GM19395 (cell line): ENCODE results near the gene OR6C2.
"Not testable (repeated sequence)": the region's sequence is repeated elsewhere in the genome, so short reads cannot be mapped to it uniquely, and the experiment has no call there.

ENCODE experiments used
- ATAC-seq: cut with Tn5 transposase; IDR thresholded peaks from one replicate; pipeline ENCODE4 v1.9.1; 2021; ENCODE audit warnings: mild to moderate bottlenecking, moderate library complexity; ENCODE audit not compliant: unreplicated experiment

Gene OR6C2

GRCh38 chr12:55443776-55444175 lies at the start of gene OR6C2:
TSS of gene OR6C2 (plus strand) at chr12:55444076. CDS start at chr12:55452214, 8,138 bp downstream.
- no peak for ATAC-seq

- no peak for ATAC-seq
Observed at GRCh38 chr12:55396326-55396725, 47.5 kb upstream of the OR6C2 start.

DNA sequence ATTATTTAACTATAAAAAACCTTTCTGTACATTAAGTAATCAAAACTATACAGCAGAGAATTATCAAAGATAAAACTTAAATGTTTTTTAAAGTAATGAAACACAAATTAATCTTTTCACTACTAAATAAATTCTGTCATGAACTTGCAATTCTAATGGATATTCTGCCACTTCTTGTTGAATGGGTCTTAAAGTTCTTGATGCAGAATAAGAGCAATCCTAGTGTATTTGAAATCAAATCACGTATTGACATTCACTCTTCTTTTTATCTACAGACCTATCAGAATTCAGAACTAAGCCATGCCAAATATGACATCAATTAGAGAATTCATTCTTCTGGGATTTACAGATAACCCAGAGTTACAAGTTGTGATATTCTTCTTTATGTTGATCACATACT lies 43.6 kb upstream of the OR6C2 start, which contains the start of gene OR6C65:
Gene OR6C65, plus strand, starts transcription at position 301 of the 400 bp plus-strand sequence. Its CDS starts 0 bp downstream, at position 301.
- ATAC-seq, result no peak

- ATAC-seq, result no peak
Observed at GRCh38 chr12:55407866-55408265, 36.0 kb upstream of the OR6C2 start.

- ATAC-seq, result not testable (repeated sequence)
Observed at GRCh38 chr12:55409133-55409532, 34.7 kb upstream of the OR6C2 start.

- ATAC-seq, result not testable (repeated sequence)
Observed at GRCh38 chr12:55412138-55412537, 31.7 kb upstream of the OR6C2 start.

- not testable (repeated sequence) for ATAC-seq
Observed at GRCh38 chr12:55413498-55414388, 30.1 kb upstream of the OR6C2 start.

- not testable (repeated sequence) for ATAC-seq
Observed at GRCh38 chr12:55414396-55414823, 29.5 kb upstream of the OR6C2 start.

DNA sequence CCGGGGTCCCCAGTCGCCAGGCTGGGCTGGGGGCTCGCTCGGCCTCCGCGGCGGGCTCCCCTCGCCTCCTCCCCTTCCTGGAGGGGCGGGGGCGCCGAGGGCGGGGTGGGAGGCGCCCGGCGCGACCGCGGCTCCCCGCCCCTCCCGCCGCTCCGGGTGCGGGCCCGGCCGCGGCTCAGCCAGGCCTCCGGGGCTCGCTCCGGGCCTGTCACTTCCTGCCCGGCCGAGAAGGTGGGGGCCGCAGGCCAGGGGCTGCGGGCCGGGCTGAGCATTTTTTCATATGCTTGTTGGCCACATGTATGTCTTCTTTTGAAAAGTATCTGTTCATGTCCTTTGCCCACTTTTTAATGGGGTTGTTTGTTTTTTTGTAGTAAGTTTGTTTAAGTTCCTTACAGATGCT lies 29.0 kb upstream of the OR6C2 start:
- ATAC-seq, result not testable (repeated sequence)

DNA sequence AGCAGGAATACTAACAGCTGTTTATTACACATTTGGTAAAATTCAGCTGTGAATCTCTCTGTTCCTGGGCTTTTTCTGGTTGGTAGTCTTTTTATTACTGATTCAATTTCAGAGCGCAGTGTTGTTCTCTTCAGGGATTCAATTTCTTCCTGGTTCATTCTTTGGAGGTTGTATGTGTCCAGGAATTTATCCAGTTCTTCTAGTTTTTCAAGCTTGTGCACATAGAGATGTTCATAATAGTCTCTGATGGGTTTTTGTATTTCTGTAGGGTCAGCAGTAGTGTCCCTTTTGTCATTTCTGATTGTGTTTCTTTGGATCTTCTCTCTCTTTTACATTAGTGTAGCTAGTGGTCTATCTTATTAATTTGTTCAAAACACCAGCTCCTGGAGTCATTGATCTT lies 26.9 kb upstream of the OR6C2 start:
- ATAC-seq, result no peak

- no peak for ATAC-seq
Observed at GRCh38 chr12:55420307-55420962, 23.4 kb upstream of the OR6C2 start.

DNA sequence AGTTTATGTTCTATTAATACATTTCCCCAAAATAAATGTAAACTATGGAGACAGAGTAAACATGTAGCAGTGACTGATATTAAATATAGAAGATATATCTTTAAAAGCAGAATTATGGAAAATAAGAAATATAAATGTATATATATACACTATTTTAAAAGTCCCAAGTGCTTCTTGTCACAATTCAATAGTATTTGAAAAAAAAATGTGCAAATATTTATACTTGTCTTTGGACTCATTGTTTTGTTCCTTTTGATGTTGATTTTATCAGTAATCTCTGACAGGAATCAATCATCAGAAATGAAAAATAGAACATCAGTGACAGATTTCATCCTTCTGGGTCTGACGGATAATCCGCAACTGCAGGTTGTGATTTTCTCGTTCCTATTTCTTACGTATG lies 17.9 kb upstream of the OR6C2 start, which contains the start of gene OR6C76:
Gene OR6C76, plus strand, starts transcription at position 301 of the 400 bp plus-strand sequence. Its CDS starts 0 bp downstream, at position 301.
- ATAC-seq, result no peak

DNA sequence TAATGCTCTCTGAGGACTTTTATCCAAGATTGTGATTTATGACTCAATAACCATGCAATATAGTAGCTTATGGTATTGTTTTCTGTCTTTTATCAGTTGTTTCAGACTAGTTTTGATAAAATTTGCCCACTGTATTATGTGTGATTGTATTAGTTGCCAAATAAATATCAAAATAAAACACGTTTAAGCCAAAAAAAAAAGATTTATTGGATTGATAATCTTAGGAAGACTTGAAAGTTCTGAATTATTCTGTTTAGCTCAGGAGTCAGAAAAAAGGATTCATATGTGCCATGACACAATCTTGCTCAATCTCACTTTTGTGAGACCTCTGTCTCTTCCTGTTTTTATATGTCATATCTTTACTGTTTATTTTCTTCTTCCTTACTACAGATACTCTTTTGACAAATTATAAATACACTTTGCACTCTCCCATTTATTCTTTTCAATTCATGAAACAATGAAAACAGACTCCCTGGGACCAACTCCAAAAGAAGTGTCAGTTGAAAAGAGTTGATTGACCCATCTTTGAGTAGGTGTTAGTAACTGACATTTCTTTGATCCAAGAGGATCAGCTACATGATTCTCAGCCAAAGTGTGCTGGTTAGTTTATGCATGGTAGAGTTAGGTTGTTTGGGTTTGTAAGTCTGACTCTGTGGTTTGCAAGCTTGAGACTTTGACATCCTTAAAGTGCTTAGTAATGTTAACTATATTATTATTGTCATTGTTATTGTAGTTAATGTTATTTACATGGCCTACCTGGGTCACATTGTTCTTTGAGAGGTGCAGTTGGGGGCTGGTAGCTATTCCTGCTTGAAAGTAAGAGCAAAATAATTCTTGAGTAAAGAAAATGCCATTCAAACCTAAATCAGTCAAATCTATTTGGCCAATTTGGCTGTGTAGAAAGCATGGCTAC lies 15.3 kb upstream of the OR6C2 start:
- no peak for ATAC-seq

DNA sequence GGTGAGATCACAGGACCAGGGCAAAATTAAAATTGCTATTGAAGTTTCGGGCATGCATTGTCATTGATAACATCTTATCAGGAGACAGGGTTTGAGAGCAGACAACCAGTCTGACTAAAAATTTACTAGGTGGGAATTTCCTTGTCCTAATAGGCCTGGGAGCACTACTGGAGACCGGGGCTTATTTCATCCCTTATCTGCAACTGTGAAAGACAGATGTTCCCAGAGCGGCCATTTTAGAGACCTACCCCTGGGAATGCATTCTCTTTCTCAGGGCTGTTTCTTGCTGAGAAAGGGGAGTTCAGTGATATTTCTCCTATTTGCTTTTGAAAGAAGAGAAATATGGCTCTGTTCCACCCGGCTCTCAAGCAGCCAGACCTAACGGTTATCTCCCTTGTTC lies 2.6 kb upstream of the OR6C2 start:
- not testable (repeated sequence) for ATAC-seq

- no peak for ATAC-seq
Observed at GRCh38 chr12:55445357-55445756, 1.5 kb downstream of the OR6C2 start.

DNA sequence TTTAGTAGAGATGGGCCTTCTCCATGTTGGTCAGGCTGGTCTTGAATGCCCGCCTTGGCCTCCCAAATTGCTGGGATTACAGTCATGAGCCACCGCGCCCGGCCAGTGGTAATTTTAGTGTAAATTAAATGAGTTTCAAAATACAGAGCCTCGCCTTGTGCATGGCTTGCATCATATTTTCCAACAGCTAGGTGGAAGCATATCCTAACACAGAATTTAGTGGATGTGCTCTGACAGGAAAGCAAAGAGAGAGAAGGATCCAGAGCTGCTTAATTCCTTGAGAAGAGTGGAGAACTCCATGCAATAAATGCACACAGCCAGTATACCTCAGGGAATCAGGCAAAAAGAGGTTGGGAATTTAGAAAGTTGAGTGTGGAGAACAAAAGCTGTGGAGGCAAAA lies 2.5 kb downstream of the OR6C2 start:
- ATAC-seq, result no peak

DNA sequence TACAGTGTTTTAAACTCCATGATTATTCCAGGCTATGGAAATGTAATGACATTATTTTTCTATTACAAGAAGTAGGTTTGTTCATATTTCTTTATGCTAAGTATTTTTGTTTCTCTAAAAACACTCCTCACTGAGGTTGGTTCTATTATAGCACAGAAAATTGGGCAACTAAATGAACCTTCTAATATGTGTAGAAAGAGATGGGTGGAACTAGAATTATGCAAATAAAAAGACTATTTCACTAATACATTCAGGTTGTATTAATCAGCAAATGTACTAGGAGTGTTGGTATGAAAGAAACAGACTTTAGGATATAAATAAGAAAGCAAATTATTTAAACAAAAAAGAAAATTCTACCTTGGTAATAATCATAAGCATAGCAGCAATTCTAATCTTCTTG lies 4.9 kb downstream of the OR6C2 start:
- ATAC-seq, result no peak

DNA sequence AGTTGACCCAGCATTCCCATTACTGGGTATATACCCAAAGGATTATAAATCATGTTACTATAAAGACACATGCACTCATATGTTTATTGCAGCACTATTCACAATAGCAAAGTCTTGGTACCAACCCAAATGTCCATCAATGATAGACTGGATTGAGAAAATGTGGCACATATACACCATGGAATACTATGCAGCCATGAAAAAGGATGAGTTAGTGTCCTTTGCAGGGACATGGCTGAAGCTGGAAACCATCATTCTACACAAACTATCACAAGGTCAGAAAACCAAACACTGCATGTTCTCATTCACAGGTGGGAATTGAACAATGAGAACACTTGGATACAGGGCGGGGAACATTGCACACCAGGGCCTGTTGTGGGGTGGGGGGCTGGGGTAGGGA lies 21.1 kb downstream of the OR6C2 start:
- ATAC-seq, result not testable (repeated sequence)

- ATAC-seq, result peak; percentile 95
Observed at GRCh38 chr12:55467836-55468235, 24.0 kb downstream of the OR6C2 start.

DNA sequence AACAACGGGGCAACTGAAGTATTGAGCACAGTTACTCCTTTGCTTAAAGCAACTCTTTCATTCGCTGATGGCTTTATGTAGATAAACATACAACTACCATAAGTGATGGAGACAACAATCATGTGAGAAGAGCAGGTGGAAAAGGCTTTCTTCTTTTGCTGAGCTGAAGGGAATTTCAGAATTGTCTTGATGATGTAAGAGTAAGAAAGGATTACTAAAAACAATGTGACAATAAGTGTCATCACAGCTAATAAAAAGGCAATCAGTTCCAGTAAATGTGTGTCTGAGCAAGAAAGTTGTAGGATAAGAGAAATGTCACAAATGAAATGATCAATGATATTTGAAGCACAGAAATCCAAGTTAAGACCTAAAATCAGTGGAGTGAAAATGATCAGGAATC lies 25.4 kb downstream of the OR6C2 start:
- ATAC-seq, result no peak
